HUES48 (cell line): ENCODE measurements around the gene UCHL1.
"Not testable (repeated sequence)": the region's sequence is repeated elsewhere in the genome, so short reads cannot be mapped to it uniquely, and the experiment has no call there.

Source experiments
- H3K27ac ChIP-seq: one replicate; pipeline ENCODE4 v1.7.0; 2013; ENCODE audit warnings: low read depth, low read length, inconsistent platforms
- H3K27me3 ChIP-seq: 2 replicates; pipeline ENCODE4 v1.6.1; 2013; ENCODE audit warnings: mild to moderate bottlenecking, low read length; ENCODE audit not compliant: control insufficient read depth, insufficient read depth
- H3K36me3 ChIP-seq: 2 replicates; pipeline ENCODE4 v1.6.1; 2013; ENCODE audit warnings: low read length; ENCODE audit not compliant: control insufficient read depth, insufficient read depth
- H3K4me1 ChIP-seq: 2 replicates; pipeline ENCODE4 v1.6.1; 2013; ENCODE audit warnings: mild to moderate bottlenecking, low read length; ENCODE audit not compliant: control insufficient read depth, insufficient read depth
- H3K4me3 ChIP-seq: 2 replicates; pipeline ENCODE4 v1.5.1; 2013; ENCODE audit warnings: mild to moderate bottlenecking, low read depth, low read length
- H3K9ac ChIP-seq: 2 replicates; pipeline ENCODE4 v1.6.1; 2013; ENCODE audit warnings: mild to moderate bottlenecking, low read depth, low read length, moderate library complexity
- H3K9me3 ChIP-seq: 2 replicates; pipeline ENCODE4 v1.6.1; 2013; ENCODE audit warnings: low read length; ENCODE audit not compliant: control insufficient read depth, insufficient read depth

UCHL1 gene

DNA sequence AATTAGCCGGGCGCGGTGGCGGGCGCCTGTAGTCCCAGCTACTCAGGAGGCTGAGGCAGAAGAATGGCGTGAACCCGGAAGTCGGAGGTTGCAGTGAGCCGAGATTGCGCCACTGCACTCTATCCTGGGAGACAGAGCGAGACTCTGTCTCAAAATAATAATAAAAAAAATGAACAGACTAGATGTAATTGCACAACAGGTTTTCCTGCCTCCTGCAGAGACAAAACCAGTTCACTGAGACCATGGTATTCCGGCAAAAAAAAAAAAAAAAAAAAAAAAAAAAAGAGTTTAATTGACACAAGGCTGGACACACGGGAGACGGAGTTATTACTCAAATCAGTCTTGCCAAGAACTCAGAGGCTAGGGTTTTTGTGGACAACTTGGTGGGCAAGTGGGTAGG lies 58.7 kb downstream of the UCHL1 start:
- not testable (repeated sequence) for H3K27me3 ChIP-seq, H3K9ac ChIP-seq, H3K27ac ChIP-seq, H3K4me1 ChIP-seq, H3K9me3 ChIP-seq, H3K36me3 ChIP-seq, H3K4me3 ChIP-seq

DNA sequence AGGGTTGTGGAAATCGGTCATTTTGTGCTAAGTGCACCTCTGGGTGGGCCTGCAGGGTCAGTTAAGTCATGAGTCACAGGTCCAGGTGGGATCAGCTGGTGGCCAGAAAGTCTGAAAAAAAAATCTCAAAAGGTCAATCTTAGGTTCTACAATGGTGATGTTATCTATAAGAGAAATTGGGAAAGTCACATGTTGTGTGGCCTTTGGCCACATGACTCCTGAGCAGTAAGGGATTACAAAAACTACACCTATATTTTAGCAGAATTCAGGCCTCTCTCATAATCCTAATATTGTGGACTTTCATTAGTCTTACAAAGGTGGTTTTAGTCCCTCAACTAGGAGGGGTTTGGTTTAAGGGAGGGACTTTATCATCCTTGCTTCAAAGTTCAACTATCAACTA lies 59.1 kb downstream of the UCHL1 start:
- H3K27ac ChIP-seq: no peak overlapping the region
- no peaks in the 10 kb centered on the region for H3K36me3 ChIP-seq
- H3K27me3 ChIP-seq: no peaks in the 10 kb centered on the region
- no peaks in the 10 kb centered on the region for H3K9me3 ChIP-seq
- H3K4me3 ChIP-seq: no peak overlapping the region
- H3K9ac ChIP-seq: no peak overlapping the region
- no peaks in the 10 kb centered on the region for H3K4me1 ChIP-seq
